Measurements from ENCODE around the gene RNF26.
A peak's percentile ranks its signal among the peaks of the same experiment; 100 is the strongest.

The RNF26 gene

GRCh38 chr11:119355091-119355843 lies 20.9 kb downstream of the RNF26 start:
- no peak for DNase-seq (ENCODE audit: low spot score)

GRCh38 chr11:119356349-119357031 lies 22.2 kb downstream of the RNF26 start:
- DNase-seq (ENCODE audit: low spot score): peak; percentile 92

GRCh38 chr11:119357074-119357473 lies 22.7 kb downstream of the RNF26 start:
- no peak for DNase-seq (ENCODE audit: low spot score)

- DNase-seq (ENCODE audit: low spot score): no peak
These were observed 25.3 kb downstream of the RNF26 start for GRCh38 chr11:119359365-119360214.

GRCh38 chr11:119361056-119361787 lies 26.9 kb downstream of the RNF26 start:
- peak; percentile 80 for DNase-seq (ENCODE audit: low spot score)

- DNase-seq (ENCODE audit: low spot score): no peak
These were observed 27.8 kb downstream of the RNF26 start for GRCh38 chr11:119361941-119362725.

- DNase-seq (ENCODE audit: low spot score): no peak
These were observed 28.4 kb downstream of the RNF26 start for GRCh38 chr11:119362741-119363080.

GRCh38 chr11:119363081-119363850 lies 28.9 kb downstream of the RNF26 start:
- DNase-seq (ENCODE audit: low spot score): no peak

GRCh38 chr11:119363851-119364590 lies 29.7 kb downstream of the RNF26 start:
- DNase-seq (ENCODE audit: low spot score): peak; percentile 75

GRCh38 chr11:119365071-119365591 lies 30.8 kb downstream of the RNF26 start:
- DNase-seq (ENCODE audit: low spot score): peak; percentile 89

- no peak for DNase-seq (ENCODE audit: low spot score)
These were observed 32.6 kb downstream of the RNF26 start for GRCh38 chr11:119366690-119367620.

- DNase-seq (ENCODE audit: low spot score): no peak
These were observed 33.4 kb downstream of the RNF26 start for GRCh38 chr11:119367661-119368120.

- peak; percentile 57 for DNase-seq (ENCODE audit: low spot score)
These were observed 34.1 kb downstream of the RNF26 start for GRCh38 chr11:119368121-119369034.

- DNase-seq (ENCODE audit: low spot score): no peak
These were observed 35.0 kb downstream of the RNF26 start for GRCh38 chr11:119369132-119369925.

- no peak for DNase-seq (ENCODE audit: low spot score)
These were observed 36.2 kb downstream of the RNF26 start for GRCh38 chr11:119370486-119371046.

GRCh38 chr11:119371067-119371601 lies 36.8 kb downstream of the RNF26 start:
- no peak for DNase-seq (ENCODE audit: low spot score)

Measured in hepatic stellate cell (primary cell).